Measurements from ENCODE around the gene KIFC3.

- TF ChIP-seq POLR2AphosphoS5 (IDR thresholded peaks at IDR 0.05), result no peak
- TF ChIP-seq, protein P1, sequence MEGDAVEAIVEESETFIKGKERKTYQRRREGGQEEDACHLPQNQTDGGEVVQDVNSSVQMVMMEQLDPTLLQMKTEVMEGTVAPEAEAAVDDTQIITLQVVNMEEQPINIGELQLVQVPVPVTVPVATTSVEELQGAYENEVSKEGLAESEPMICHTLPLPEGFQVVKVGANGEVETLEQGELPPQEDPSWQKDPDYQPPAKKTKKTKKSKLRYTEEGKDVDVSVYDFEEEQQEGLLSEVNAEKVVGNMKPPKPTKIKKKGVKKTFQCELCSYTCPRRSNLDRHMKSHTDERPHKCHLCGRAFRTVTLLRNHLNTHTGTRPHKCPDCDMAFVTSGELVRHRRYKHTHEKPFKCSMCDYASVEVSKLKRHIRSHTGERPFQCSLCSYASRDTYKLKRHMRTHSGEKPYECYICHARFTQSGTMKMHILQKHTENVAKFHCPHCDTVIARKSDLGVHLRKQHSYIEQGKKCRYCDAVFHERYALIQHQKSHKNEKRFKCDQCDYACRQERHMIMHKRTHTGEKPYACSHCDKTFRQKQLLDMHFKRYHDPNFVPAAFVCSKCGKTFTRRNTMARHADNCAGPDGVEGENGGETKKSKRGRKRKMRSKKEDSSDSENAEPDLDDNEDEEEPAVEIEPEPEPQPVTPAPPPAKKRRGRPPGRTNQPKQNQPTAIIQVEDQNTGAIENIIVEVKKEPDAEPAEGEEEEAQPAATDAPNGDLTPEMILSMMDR (IDR thresholded peaks at IDR 0.05), result no peak
- TF ChIP-seq POLR2A (IDR thresholded peaks at IDR 0.05), result no peak
- no peak for TF ChIP-seq EP300 (IDR thresholded peaks at IDR 0.05)
Measured at GRCh38 chr16:57751539-57752202, 50.6 kb downstream of the KIFC3 start.
